GM11168 (cell line): ENCODE data around the gene DISP1.
"Not testable (repeated sequence)": the region's sequence is repeated elsewhere in the genome, so short reads cannot be mapped to it uniquely, and the experiment has no call there.

Experiments used
- in situ Hi-C: fragments of 300-500 bp; cut with MboI; formaldehyde crosslinking; loops from one replicate; pipeline ENCODE4 v1.12.0; 2022; ENCODE audit warnings: low sequenced_read_pairs; ENCODE audit not compliant: unreplicated experiment

Gene DISP1

GRCh38 chr1:222794656-222795474 is 20.0 kb upstream of the DISP1 start:
- in situ Hi-C loops = loop anchor here (5.0 kb wide), 1 partner anchor 302 kb away; no protein-coding TSS in a partner anchor

GRCh38 chr1:222798116-222798515 is 16.7 kb upstream of the DISP1 start:
- in situ Hi-C loops = no loop called here

GRCh38 chr1:222798975-222799374 is 15.9 kb upstream of the DISP1 start:
- in situ Hi-C loops = no loop called here

- in situ Hi-C loops = no loop called here
These were observed 13.8 kb upstream of the DISP1 start for GRCh38 chr1:222801067-222801466.

- in situ Hi-C loops = no loop called here
These were observed 3.2 kb upstream of the DISP1 start for GRCh38 chr1:222811671-222812070.

GRCh38 chr1:222813866-222814535 is 838 bp upstream of the DISP1 start:
- in situ Hi-C loops = no loop called here

GRCh38 chr1:222815440-222815765 is 564 bp downstream of the DISP1 start:
- in situ Hi-C loops = no loop called here

GRCh38 chr1:222817529-222817928 is 2.7 kb downstream of the DISP1 start:
- in situ Hi-C loops = no loop called here

- in situ Hi-C loops = no loop called here
These were observed 3.3 kb downstream of the DISP1 start for GRCh38 chr1:222818171-222818570.

GRCh38 chr1:222820171-222820712 is 5.4 kb downstream of the DISP1 start:
- in situ Hi-C loops = no loop called here

GRCh38 chr1:222821239-222821638 is 6.4 kb downstream of the DISP1 start:
- in situ Hi-C loops = no loop called here

GRCh38 chr1:222823695-222824094 is 8.9 kb downstream of the DISP1 start:
- in situ Hi-C loops = no loop called here

GRCh38 chr1:222824641-222825040 is 9.8 kb downstream of the DISP1 start:
- in situ Hi-C loops = no loop called here

- in situ Hi-C loops = no loop called here
These were observed 14.1 kb downstream of the DISP1 start for GRCh38 chr1:222828939-222829338.

GRCh38 chr1:222829868-222830267 is 15.0 kb downstream of the DISP1 start:
- in situ Hi-C loops = no loop called here

GRCh38 chr1:222833356-222833876 is 18.6 kb downstream of the DISP1 start:
- in situ Hi-C loops = no loop called here

- in situ Hi-C loops = no loop called here
These were observed 28.9 kb downstream of the DISP1 start for GRCh38 chr1:222843469-222844410.

- in situ Hi-C loops = no loop called here
These were observed 29.6 kb downstream of the DISP1 start for GRCh38 chr1:222844411-222844779.

GRCh38 chr1:222845763-222846162 is 30.9 kb downstream of the DISP1 start:
- in situ Hi-C loops = no loop called here

GRCh38 chr1:222850550-222850949 is 35.7 kb downstream of the DISP1 start:
- in situ Hi-C loops = not testable (repeated sequence)
